ENCODE data around the gene TAGLN2. TPM values are rescaled to one million over a fixed set of nuclear protein-coding genes. Genes with fewer than 3 reads are reported as not detected.

Gene TAGLN2
- total and polyA plus RNA-seq, 9 of the 15 experiments (the other 6 are each of a cell fraction or from before 2014, with no cell fraction given): 192 to 683 (median 455) TPM

DNA sequence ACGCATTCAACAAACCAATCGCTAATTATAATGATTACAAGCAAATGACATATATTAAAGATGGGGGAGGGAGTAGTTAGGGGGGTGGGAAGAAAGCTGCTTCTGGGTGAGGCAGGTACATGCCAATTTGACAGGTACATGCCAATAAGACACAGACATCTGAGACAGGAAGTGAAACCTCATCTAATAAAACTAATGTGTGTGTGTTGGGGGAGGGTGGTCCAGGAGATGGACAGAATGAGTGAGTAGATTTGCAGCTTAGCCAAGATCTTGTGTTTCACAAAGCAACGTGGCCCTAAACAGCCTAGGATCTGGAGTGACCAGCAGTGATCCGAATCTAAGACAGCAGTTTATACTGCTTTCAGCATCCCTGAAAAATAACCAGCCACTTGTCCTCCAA lies 36.1 kb downstream of the TAGLN2 start (continued):
- TF ChIP-seq HINFP (tag; conservative IDR thresholded peaks at IDR 0.05; ENCODE audit: low read depth): no peak
- no peak for TF ChIP-seq MCM7 (IDR thresholded peaks at IDR 0.05)
- TF ChIP-seq GTF2F1 (IDR thresholded peaks at IDR 0.05; ENCODE audit: low read depth, low read length): no peak

DNA sequence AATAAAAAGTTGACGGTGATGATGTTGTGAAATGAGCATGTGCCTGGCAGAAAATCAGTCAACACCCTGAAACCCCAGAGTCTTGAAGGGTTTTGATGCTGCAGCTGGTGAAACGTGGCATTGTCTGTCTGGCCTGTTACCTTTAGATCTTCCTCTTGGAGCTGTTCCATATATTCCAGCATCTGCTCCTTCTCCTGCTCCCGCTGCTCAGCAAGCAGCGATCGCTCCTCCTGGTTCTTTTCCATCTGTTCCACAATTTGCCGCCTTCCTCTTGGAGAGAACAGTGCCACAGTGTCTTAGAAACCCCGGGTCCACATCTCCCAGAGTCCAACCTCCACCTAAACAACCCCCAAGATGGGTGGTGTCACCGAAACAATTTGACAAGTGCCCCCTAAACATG lies 41.0 kb downstream of the TAGLN2 start:
- no peaks in the 10 kb centered on the region for H4K20me1 ChIP-seq (replicated peaks; ENCODE audit: control insufficient read depth, insufficient read depth, low read length)
- ATAC-seq: no peak
- no peaks in the 10 kb centered on the region for H3K9me1 ChIP-seq (ENCODE audit: control insufficient read depth, insufficient read depth, low read length)
- H3K27me3 ChIP-seq (ENCODE audit: control insufficient read depth in 2 of 2, insufficient read depth in 2 of 2, low read length in 2 of 2): no peaks in the 10 kb centered on the region
- H3K36me3 ChIP-seq (ENCODE audit: control insufficient read depth, insufficient read depth, low read length): no peaks in the 10 kb centered on the region
- ChIA-PET POLR2A (interaction anchor here (1.1 to 1.4 kb wide), 2 partner anchors 9 to 15 kb away, joined by 3 read pairs; no protein-coding TSS in a partner anchor), CTCF (ENCODE audit: low intra/inter-chr PET ratio) (no interaction called here)
- H3K9ac ChIP-seq (ENCODE audit: insufficient read depth in 1 of 2, low read depth in 2 of 2, low read length in 2 of 2): no peak overlapping the region
- no peaks in the 10 kb centered on the region for H3K9me3 ChIP-seq (replicated peaks; ENCODE audit: control insufficient read depth, insufficient read depth, low read depth, low read length)
- no peak overlapping the region for H3K4me3 ChIP-seq
- no peak overlapping the region for H3K4me2 ChIP-seq (ENCODE audit: insufficient read depth, low read length)
- in situ Hi-C loops (cut with MboI) (no loop called here), intact Hi-C loops (cut with micrococcal nuclease) (no loop called here)
- H2AFZ ChIP-seq (ENCODE audit: low read depth, low read length): no peak overlapping the region
- FAIRE-seq: no peak
- no TSS peak for BruUV-seq (replicated peaks)
- H3K4me1 ChIP-seq (replicated peaks in 1 of 2; ENCODE audit: control insufficient read depth in 2 of 2, insufficient read depth in 2 of 2, low read length in 2 of 2): peaks cover 0 to 29% of the 10 kb centered on the region in 2 experiments; a peak in 3 of 5 replicates
- TF ChIP-seq, protein P1, sequence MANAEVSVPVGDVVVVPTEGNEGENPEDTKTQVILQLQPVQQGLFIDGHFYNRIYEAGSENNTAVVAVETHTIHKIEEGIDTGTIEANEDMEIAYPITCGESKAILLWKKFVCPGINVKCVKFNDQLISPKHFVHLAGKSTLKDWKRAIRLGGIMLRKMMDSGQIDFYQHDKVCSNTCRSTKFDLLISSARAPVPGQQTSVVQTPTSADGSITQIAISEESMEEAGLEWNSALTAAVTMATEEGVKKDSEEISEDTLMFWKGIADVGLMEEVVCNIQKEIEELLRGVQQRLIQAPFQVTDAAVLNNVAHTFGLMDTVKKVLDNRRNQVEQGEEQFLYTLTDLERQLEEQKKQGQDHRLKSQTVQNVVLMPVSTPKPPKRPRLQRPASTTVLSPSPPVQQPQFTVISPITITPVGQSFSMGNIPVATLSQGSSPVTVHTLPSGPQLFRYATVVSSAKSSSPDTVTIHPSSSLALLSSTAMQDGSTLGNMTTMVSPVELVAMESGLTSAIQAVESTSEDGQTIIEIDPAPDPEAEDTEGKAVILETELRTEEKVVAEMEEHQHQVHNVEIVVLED (CRISPR knock-in tag; IDR thresholded peaks at IDR 0.05): no peak
- TF ChIP-seq, protein P2, sequence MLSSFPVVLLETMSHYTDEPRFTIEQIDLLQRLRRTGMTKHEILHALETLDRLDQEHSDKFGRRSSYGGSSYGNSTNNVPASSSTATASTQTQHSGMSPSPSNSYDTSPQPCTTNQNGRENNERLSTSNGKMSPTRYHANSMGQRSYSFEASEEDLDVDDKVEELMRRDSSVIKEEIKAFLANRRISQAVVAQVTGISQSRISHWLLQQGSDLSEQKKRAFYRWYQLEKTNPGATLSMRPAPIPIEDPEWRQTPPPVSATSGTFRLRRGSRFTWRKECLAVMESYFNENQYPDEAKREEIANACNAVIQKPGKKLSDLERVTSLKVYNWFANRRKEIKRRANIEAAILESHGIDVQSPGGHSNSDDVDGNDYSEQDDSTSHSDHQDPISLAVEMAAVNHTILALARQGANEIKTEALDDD (IDR thresholded peaks at IDR 0.05): no peak
- TF ChIP-seq PHTF2 (CRISPR knock-in tag; IDR thresholded peaks at IDR 0.05): no peak
- TF ChIP-seq RBM25 (IDR thresholded peaks at IDR 0.05; ENCODE audit: low read depth, low read length, severe bottlenecking): peak; percentile 33
- no peak for TF ChIP-seq SMARCE1 (IDR thresholded peaks at IDR 0.05)
- no peak for TF ChIP-seq NR4A1 (CRISPR knock-in tag; IDR thresholded peaks at IDR 0.05)
- no peak for TF ChIP-seq NR4A1 (tag; IDR thresholded peaks at IDR 0.05)
- no peak for TF ChIP-seq SRF (CRISPR knock-in tag; IDR thresholded peaks at IDR 0.05)
- no peak overlapping the region for H3K27ac ChIP-seq (ENCODE audit: extremely low read depth, low read depth, low read length)
- no peaks in the 10 kb centered on the region for H3K79me2 ChIP-seq (ENCODE audit: control insufficient read depth, insufficient read depth, low read length)
- 21% methylated on average over 7 of the region's 8 CpGs for WGBS (ENCODE audit: insufficient coverage, low coverage, missing lambda C conversion rate)
- no peak for DNase-seq (ENCODE audit: extremely low read depth in 1 of 4, low spot score in 3 of 4)
